ENCODE measurements around the gene MAP4K4. TPM values are rescaled to one million over a fixed set of nuclear protein-coding genes. Genes with fewer than 3 reads are reported as not detected.

The MAP4K4 gene
- total RNA-seq, 1 experiment from 2014 or later: 132 TPM

DNA sequence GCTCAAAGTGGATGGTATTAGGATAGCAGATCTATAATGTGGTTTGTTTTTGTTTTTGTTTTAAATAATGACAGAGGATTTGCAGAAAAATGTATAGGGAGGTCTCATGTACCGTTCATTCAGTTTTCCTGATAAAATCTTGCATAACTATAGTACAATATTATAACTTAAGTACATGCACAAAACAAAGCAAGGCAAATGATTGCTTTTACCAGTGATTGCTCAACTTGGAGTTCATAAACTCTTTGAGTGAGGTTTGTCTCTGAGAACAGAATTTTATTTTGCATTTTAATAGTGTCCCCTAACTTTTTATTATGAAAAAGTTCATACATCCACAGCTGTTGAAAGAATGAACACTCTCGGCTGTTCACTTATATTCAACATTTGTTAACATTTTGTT, 96.6 kb downstream of the MAP4K4 start:
- H4K91ac ChIP-seq (ENCODE audit: insufficient read length, low read depth, low read length): no peak overlapping the region
- no peak overlapping the region for H3K18ac ChIP-seq (ENCODE audit: insufficient read length, low read depth, low read length)
- H3K23ac ChIP-seq (ENCODE audit: insufficient read length, low read depth, low read length): no peak overlapping the region
- H2BK20ac ChIP-seq (ENCODE audit: low read depth, low read length, poor library complexity, severe bottlenecking): no peak overlapping the region
- peaks cover 3% of the 10 kb centered on the region; the same call in 1 of the 2 replicates for H3K4me1 ChIP-seq (ENCODE audit: insufficient read depth, low read length)
- TF ChIP-seq, protein P1, sequence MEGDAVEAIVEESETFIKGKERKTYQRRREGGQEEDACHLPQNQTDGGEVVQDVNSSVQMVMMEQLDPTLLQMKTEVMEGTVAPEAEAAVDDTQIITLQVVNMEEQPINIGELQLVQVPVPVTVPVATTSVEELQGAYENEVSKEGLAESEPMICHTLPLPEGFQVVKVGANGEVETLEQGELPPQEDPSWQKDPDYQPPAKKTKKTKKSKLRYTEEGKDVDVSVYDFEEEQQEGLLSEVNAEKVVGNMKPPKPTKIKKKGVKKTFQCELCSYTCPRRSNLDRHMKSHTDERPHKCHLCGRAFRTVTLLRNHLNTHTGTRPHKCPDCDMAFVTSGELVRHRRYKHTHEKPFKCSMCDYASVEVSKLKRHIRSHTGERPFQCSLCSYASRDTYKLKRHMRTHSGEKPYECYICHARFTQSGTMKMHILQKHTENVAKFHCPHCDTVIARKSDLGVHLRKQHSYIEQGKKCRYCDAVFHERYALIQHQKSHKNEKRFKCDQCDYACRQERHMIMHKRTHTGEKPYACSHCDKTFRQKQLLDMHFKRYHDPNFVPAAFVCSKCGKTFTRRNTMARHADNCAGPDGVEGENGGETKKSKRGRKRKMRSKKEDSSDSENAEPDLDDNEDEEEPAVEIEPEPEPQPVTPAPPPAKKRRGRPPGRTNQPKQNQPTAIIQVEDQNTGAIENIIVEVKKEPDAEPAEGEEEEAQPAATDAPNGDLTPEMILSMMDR (conservative IDR thresholded peaks at IDR 0.05): no peak
- Mint-ChIP-seq H3K4me1 (peaks cover 16 to 29% of the 10 kb centered on the region in 2 experiments), H3K27me3 (ENCODE audit: low read depth) (no peaks in the 10 kb centered on the region), H3K4me3 (no peak overlapping the region), H3K36me3 (ENCODE audit: insufficient read depth in 1 of 3, low read depth in 3 of 3) (peaks cover 0 to 13% (median 5%) of the 10 kb centered on the region in 3 experiments; a peak in 5 of 7 replicates), H3K9me3 (no peaks in the 10 kb centered on the region), H3K27ac (peak overlapping the region in 1 of 3 experiments; percentile 64; a peak in 2 of 7 replicates)
- H3K79me2 ChIP-seq (ENCODE audit: insufficient read depth, low read length): peaks cover 15% of the 10 kb centered on the region; the same call in 1 of the 2 replicates
- no peak overlapping the region for H3K4ac ChIP-seq (ENCODE audit: low read depth, low read length)
- DNase-seq: no peak
- no peaks in the 10 kb centered on the region for H3K79me1 ChIP-seq (ENCODE audit: insufficient read depth, low read depth, low read length, poor library complexity, severe bottlenecking)
- H3T11ph ChIP-seq (ENCODE audit: low read length): no peak overlapping the region
- no CpG with 5 or more reads among the region's 2 CpGs for WGBS (ENCODE audit: extremely low coverage, insufficient read length, low lambda C conversion rate)
- H3K4me2 ChIP-seq (ENCODE audit: insufficient read depth, insufficient read length, low read length): no peak overlapping the region
- no peak overlapping the region for H4K8ac ChIP-seq (replicated peaks; ENCODE audit: insufficient read length, low read depth, low read length)
- no peak overlapping the region for H2AFZ ChIP-seq (ENCODE audit: low read length)
- H2AK5ac ChIP-seq (ENCODE audit: insufficient read length, low read length): no peak overlapping the region
- H3K27ac ChIP-seq (ENCODE audit: insufficient read length, low read depth, low read length): no peak overlapping the region
- no peak overlapping the region for H2BK5ac ChIP-seq (ENCODE audit: insufficient read length, low read length)
- H3K56ac ChIP-seq (ENCODE audit: insufficient read length, low read depth, low read length): no peak overlapping the region
- H3K9ac ChIP-seq (ENCODE audit: extremely low read depth, insufficient read length, low read length): no peak overlapping the region
- no peaks in the 10 kb centered on the region for H4K20me1 ChIP-seq (ENCODE audit: control insufficient read depth, insufficient read depth, insufficient read length)
- H3K27me3 ChIP-seq (ENCODE audit: insufficient read depth, low read length): no peaks in the 10 kb centered on the region
- H2BK12ac ChIP-seq (ENCODE audit: insufficient read length, low read depth, low read length): no peak overlapping the region
- no peak overlapping the region for H2BK120ac ChIP-seq (ENCODE audit: low read depth, low read length, poor library complexity, severe bottlenecking)
- H4K5ac ChIP-seq (ENCODE audit: insufficient read length, low read depth, low read length): no peak overlapping the region
- no peaks in the 10 kb centered on the region for H3K9me3 ChIP-seq (ENCODE audit: control insufficient read depth, low read depth, low read length)
- no peaks in the 10 kb centered on the region for H3K23me2 ChIP-seq (ENCODE audit: insufficient read length, low read depth, low read length, poor library complexity, severe bottlenecking)
- no peak overlapping the region for H2BK15ac ChIP-seq (ENCODE audit: low read depth, low read length)
- no peak overlapping the region for H3K14ac ChIP-seq (ENCODE audit: insufficient read depth, low read length)

All from H9 (cell line).